Stimulated activated CD4-positive, alpha-beta T cell treated with anti-CD3 and anti-CD28 coated beads, Interleukin-12 subunit alpha, Interleukin-12 subunit beta, amount 100 ng/mL, for 4 hours (primary cell): ENCODE measurements around the gene IL15RA.
"Not testable (repeated sequence)": the region's sequence is repeated elsewhere in the genome, so short reads cannot be mapped to it uniquely, and the experiment has no call there.

ENCODE experiments used
- DNase-seq: peaks from one replicate; pipeline ENCODE4 v3.0.0-alpha.2; 2020

IL15RA gene

GRCh38 chr10:5948208-5948585 lies 29.1 kb downstream of the IL15RA start:
- no peak for DNase-seq

GRCh38 chr10:5947471-5948207 lies 29.7 kb downstream of the IL15RA start:
- DNase-seq: no peak

GRCh38 chr10:5946786-5947185 lies 30.6 kb downstream of the IL15RA start:
- DNase-seq: no peak

GRCh38 chr10:5946419-5946775 lies 30.9 kb downstream of the IL15RA start:
- not testable (repeated sequence) for DNase-seq

- DNase-seq: no peak
Observed at GRCh38 chr10:5945561-5946418, 31.6 kb downstream of the IL15RA start.

- no peak for DNase-seq
Observed at GRCh38 chr10:5945190-5945509, 32.2 kb downstream of the IL15RA start.

GRCh38 chr10:5944389-5945189 lies 32.8 kb downstream of the IL15RA start:
- no peak for DNase-seq

GRCh38 chr10:5943536-5943935 lies 33.8 kb downstream of the IL15RA start:
- DNase-seq: no peak

- DNase-seq: no peak
Observed at GRCh38 chr10:5942474-5942873, 34.9 kb downstream of the IL15RA start.

- DNase-seq: no peak
Observed at GRCh38 chr10:5942001-5942400, 35.3 kb downstream of the IL15RA start.

GRCh38 chr10:5941579-5941978 lies 35.8 kb downstream of the IL15RA start:
- DNase-seq: no peak

GRCh38 chr10:5940807-5941218 lies 36.5 kb downstream of the IL15RA start:
- DNase-seq: no peak

GRCh38 chr10:5938291-5938690 lies 39.1 kb downstream of the IL15RA start:
- DNase-seq: no peak

- DNase-seq: no peak
Observed at GRCh38 chr10:5937016-5937415, 40.3 kb downstream of the IL15RA start.

- no peak for DNase-seq
Observed at GRCh38 chr10:5935628-5936027, 41.7 kb downstream of the IL15RA start.

- no peak for DNase-seq
Observed at GRCh38 chr10:5933909-5934546, 43.3 kb downstream of the IL15RA start.

GRCh38 chr10:5932345-5932744 lies 45.0 kb downstream of the IL15RA start:
- DNase-seq: no peak

GRCh38 chr10:5930272-5930671 lies 47.1 kb downstream of the IL15RA start:
- DNase-seq: no peak

GRCh38 chr10:5929442-5929841 lies 47.9 kb downstream of the IL15RA start:
- DNase-seq: no peak

- no peak for DNase-seq
Observed at GRCh38 chr10:5927306-5927705, 50.0 kb downstream of the IL15RA start.

GRCh38 chr10:5924889-5925288 lies 52.5 kb downstream of the IL15RA start:
- DNase-seq: no peak

GRCh38 chr10:5921746-5922145 lies 55.6 kb downstream of the IL15RA start:
- no peak for DNase-seq

GRCh38 chr10:5919568-5919967 lies 57.8 kb downstream of the IL15RA start:
- no peak for DNase-seq
